HEK293 (cell line): ENCODE measurements around the gene ITPA.
A peak's percentile ranks its signal among the peaks of the same experiment; 100 is the strongest.

Experiments
- CTCF ChIA-PET: fragments of 350-600 bp; formaldehyde crosslinking; extraction: SDS; loops from one replicate; lab custom pipeline; 2021; ENCODE audit warnings: antibody characterized with exemption; lab: Yijun Ruan, JAX
- POLR2A ChIA-PET: fragments of 300-600 bp; formaldehyde crosslinking; extraction: SDS; loops from one replicate; lab custom pipeline; 2020; ENCODE audit warnings: antibody characterized with exemption, inconsistent platforms; lab: Yijun Ruan, JAX
- H3K27ac ChIP-seq: fragments of 200-500 bp; sonication (Bioruptor generic); 2 replicates; pipeline ENCODE4 v1.5.1; 2014; ENCODE audit warnings: low read depth, low read length, control low read depth, inconsistent platforms; ENCODE audit errors: extremely low read depth
- H3K36me3 ChIP-seq, 2 experiments: fragments of 200-500 bp in 1 of 2; sonication (Bioruptor generic) in 1 of 2; 1 replicate in 1 of 2; 2 replicates in 1 of 2; pipeline ENCODE4 v1.5.1; 2014 to 2017; ENCODE audit warnings: inconsistent platforms in 2 of 2, low read length in 2 of 2; ENCODE audit not compliant: control insufficient read depth in 2 of 2, insufficient read depth in 1 of 2
- H3K4me1 ChIP-seq: fragments of 200-500 bp; sonication (Bioruptor generic); 2 replicates; pipeline ENCODE4 v1.5.1; 2014; ENCODE audit warnings: mild to moderate bottlenecking, low read length, inconsistent platforms; ENCODE audit not compliant: control insufficient read depth, insufficient read depth
- H3K4me3 ChIP-seq: 2 replicates; pipeline ENCODE4 v1.5.1; 2011; ENCODE audit warnings: low read depth, mild to moderate bottlenecking, control low read depth, low read length, moderate library complexity
- H3K9me3 ChIP-seq: fragments of 200-500 bp; sonication (Bioruptor generic); 2 replicates; pipeline ENCODE4 v1.5.1; 2014; ENCODE audit warnings: low read depth, low read length, inconsistent platforms; ENCODE audit not compliant: control insufficient read depth, insufficient read depth
- GLI2 ChIP-seq: fragments of 450-650 bp; formaldehyde crosslinking; IDR thresholded peaks from 2 replicates; pipeline ENCODE4; 2017; ENCODE audit warnings: missing biosample characterization, missing genetic modification characterization, low read depth, borderline replicate concordance
- GLIS1 ChIP-seq: fragments of 450-650 bp; formaldehyde crosslinking; IDR thresholded peaks from 2 replicates; pipeline ENCODE4 v1.5.1; 2016; ENCODE audit warnings: missing biosample characterization, missing genetic modification characterization
- GLIS2 ChIP-seq: fragments of 450-650 bp; formaldehyde crosslinking; IDR thresholded peaks from 2 replicates; pipeline ENCODE4 v1.5.1; 2016; ENCODE audit warnings: missing biosample characterization, missing genetic modification characterization
- KLF1 ChIP-seq: fragments of 450-650 bp; formaldehyde crosslinking; IDR thresholded peaks from 2 replicates; pipeline ENCODE4 v1.5.1; 2016; ENCODE audit warnings: missing biosample characterization, missing genetic modification characterization
- MYNN ChIP-seq: fragments of 450-650 bp; formaldehyde crosslinking; IDR thresholded peaks from 2 replicates; pipeline ENCODE4 v1.5.1; 2016; ENCODE audit warnings: missing biosample characterization, missing genetic modification characterization, borderline replicate concordance
- OVOL3 ChIP-seq: fragments of 450-650 bp; formaldehyde crosslinking; IDR thresholded peaks from 2 replicates; pipeline ENCODE4 v1.5.1; 2016; ENCODE audit warnings: missing biosample characterization, missing genetic modification characterization
- PRDM1 ChIP-seq: fragments of 450-650 bp; formaldehyde crosslinking; IDR thresholded peaks from 2 replicates; pipeline ENCODE4; 2016; ENCODE audit warnings: missing biosample characterization, missing genetic modification characterization
- SP7 ChIP-seq: fragments of 450-650 bp; formaldehyde crosslinking; IDR thresholded peaks from 2 replicates; pipeline ENCODE4 v1.5.1; 2016; ENCODE audit warnings: missing biosample characterization, missing genetic modification characterization
- ZBTB44 ChIP-seq: fragments of 450-650 bp; IDR thresholded peaks from 2 replicates; pipeline ENCODE4 v1.5.1; 2018; ENCODE audit warnings: missing biosample characterization, mild to moderate bottlenecking, missing genetic modification characterization
- ZFP41 ChIP-seq: fragments of 450-650 bp; formaldehyde crosslinking; IDR thresholded peaks from 2 replicates; pipeline ENCODE4 v1.5.1; 2016; ENCODE audit warnings: missing biosample characterization, missing genetic modification characterization, borderline replicate concordance
- ZFP69B ChIP-seq: fragments of 450-650 bp; formaldehyde crosslinking; IDR thresholded peaks from 2 replicates; pipeline ENCODE4 v1.5.1; 2016; ENCODE audit warnings: missing biosample characterization, missing genetic modification characterization
- ZIC2 ChIP-seq: fragments of 450-650 bp; formaldehyde crosslinking; IDR thresholded peaks from 2 replicates; pipeline ENCODE4 v1.5.1; 2016; ENCODE audit warnings: missing biosample characterization, missing genetic modification characterization
- ZNF121 ChIP-seq: fragments of 450-650 bp; formaldehyde crosslinking; IDR thresholded peaks from 2 replicates; pipeline ENCODE4 v1.5.1; 2016; ENCODE audit warnings: missing biosample characterization, missing genetic modification characterization
- ZNF138 ChIP-seq: fragments of 450-650 bp; formaldehyde crosslinking; IDR thresholded peaks from 2 replicates; pipeline ENCODE4 v1.5.1; 2016; ENCODE audit warnings: missing biosample characterization, missing genetic modification characterization, borderline replicate concordance
- ZNF223 ChIP-seq: fragments of 450-650 bp; formaldehyde crosslinking; IDR thresholded peaks from 2 replicates; pipeline ENCODE4 v1.5.1; 2016; ENCODE audit warnings: missing biosample characterization, missing genetic modification characterization
- ZNF341 ChIP-seq: fragments of 450-650 bp; formaldehyde crosslinking; IDR thresholded peaks from 2 replicates; pipeline ENCODE4; 2016; ENCODE audit warnings: low read depth, missing biosample characterization, missing genetic modification characterization
- ZNF366 ChIP-seq: fragments of 450-650 bp; formaldehyde crosslinking; conservative IDR thresholded peaks from 2 replicates; pipeline ENCODE4 v1.5.1; 2016; ENCODE audit warnings: missing biosample characterization, missing genetic modification characterization
- ZNF473 ChIP-seq: fragments of 450-650 bp; formaldehyde crosslinking; IDR thresholded peaks from 2 replicates; pipeline ENCODE4 v1.5.1; 2017; ENCODE audit warnings: missing biosample characterization, missing genetic modification characterization
- ZNF510 ChIP-seq: fragments of 450-650 bp; formaldehyde crosslinking; IDR thresholded peaks from 2 replicates; pipeline ENCODE4 v1.5.1; 2018; ENCODE audit warnings: mild to moderate bottlenecking, missing genetic modification characterization, missing biosample characterization; ENCODE audit not compliant: insufficient replicate concordance
- ZNF530 ChIP-seq: fragments of 450-650 bp; formaldehyde crosslinking; IDR thresholded peaks from 2 replicates; pipeline ENCODE4 v1.5.1; 2016; ENCODE audit warnings: low read depth, missing biosample characterization, missing genetic modification characterization
- ZNF571 ChIP-seq: fragments of 450-650 bp; formaldehyde crosslinking; IDR thresholded peaks from 2 replicates; pipeline ENCODE4 v1.5.0; 2017; ENCODE audit warnings: missing biosample characterization, missing genetic modification characterization
- ZNF585B ChIP-seq: fragments of 450-650 bp; formaldehyde crosslinking; IDR thresholded peaks from 2 replicates; pipeline ENCODE4 v1.5.1; 2016; ENCODE audit warnings: missing biosample characterization, missing genetic modification characterization
- ZNF658 ChIP-seq: fragments of 450-650 bp; formaldehyde crosslinking; IDR thresholded peaks from 2 replicates; pipeline ENCODE4; 2016; ENCODE audit warnings: missing biosample characterization, missing genetic modification characterization
- TF ChIP-seq, protein P1 (sequence below): fragments of 450-650 bp; formaldehyde crosslinking; IDR thresholded peaks from 2 replicates; pipeline ENCODE4 v1.5.1; 2016; ENCODE audit warnings: missing biosample characterization, missing genetic modification characterization
- TF ChIP-seq, protein P2 (sequence below): fragments of 450-650 bp; formaldehyde crosslinking; IDR thresholded peaks from 2 replicates; pipeline ENCODE4 v1.5.1; 2016; ENCODE audit warnings: missing biosample characterization, missing genetic modification characterization

ITPA gene

DNA sequence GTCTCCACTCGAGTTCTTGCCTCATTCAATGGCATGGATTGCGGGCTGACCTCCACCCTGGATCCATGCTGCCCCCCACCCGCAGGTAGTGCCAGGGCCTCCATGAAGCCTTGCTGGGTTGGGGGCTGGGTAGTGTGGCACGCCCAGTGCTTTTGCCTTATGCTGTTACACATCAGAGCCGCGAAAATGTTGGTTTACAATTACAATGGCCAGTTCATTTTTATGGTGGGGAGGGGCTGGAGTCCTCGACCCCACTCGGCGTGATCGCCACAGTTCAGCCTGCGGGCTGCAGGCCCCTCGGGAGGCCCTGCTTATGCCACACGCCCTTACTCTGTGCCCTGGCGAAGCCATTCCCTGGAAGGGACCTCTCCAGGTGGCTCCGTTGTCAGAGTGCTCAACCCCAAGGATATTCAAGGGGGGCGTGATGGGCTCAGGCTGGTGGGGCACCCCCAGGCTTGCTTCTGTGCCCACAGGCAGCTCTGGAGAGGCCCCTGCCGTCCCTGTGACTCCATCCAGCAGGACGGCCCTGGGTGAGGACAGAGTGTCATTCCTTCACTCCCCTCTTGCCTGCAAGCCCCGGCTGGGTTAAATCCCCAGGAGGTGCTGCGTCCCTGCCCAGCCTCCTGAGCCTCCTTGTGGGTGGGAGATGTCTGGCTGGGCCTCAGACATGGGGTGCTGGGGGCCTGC is 14.8 kb downstream of the ITPA start:
- Histone ChIP-seq H3K4me1 (no peaks in the 10 kb centered on the region), H3K27ac (no peak overlapping the region)
- CTCF ChIA-PET: interaction anchor here (1.0 to 3.9 kb wide), 2 partner anchors 10 to 26 kb away, joined by 4 to 20 read pairs; no protein-coding TSS in a partner anchor

GRCh38 chr20:3224681-3225421 is 15.6 kb downstream of the ITPA start:
- TF ChIP-seq ZNF571 (tag by site-specific recombination): no peak
- no peak for TF ChIP-seq ZNF473 (tag by site-specific recombination)
- TF ChIP-seq ZFP69B (tag by site-specific recombination): no peak
- TF ChIP-seq ZBTB44 (tag by site-specific recombination): no peak
- 0 out of 2 replicates have a peak, but pooled peaks have one; percentile 20 for TF ChIP-seq ZNF121 (tag by site-specific recombination)
- CTCF ChIA-PET: interaction anchor here (0.6 to 3.9 kb wide), 4 partner anchors 15 to 171 kb away, joined by 3 to 20 read pairs (median 4); partner anchors contain the start of gene SLC4A11
- no peaks in the 10 kb centered on the region for H3K4me1 ChIP-seq
- H3K4me3 ChIP-seq: no peak overlapping the region
- POLR2A ChIA-PET: interaction anchor here (1.1 to 1.8 kb wide), 3 partner anchors 10 to 21 kb away, joined by 5 to 8 read pairs (median 5); partner anchors contain the start of gene SLC4A11
- peaks cover 16 to 53% of the 10 kb centered on the region in 2 experiments for H3K36me3 ChIP-seq
- no peak overlapping the region for H3K27ac ChIP-seq
- no peaks in the 10 kb centered on the region for H3K9me3 ChIP-seq

More for the DNA sequence above, 14.8 kb downstream of the ITPA start:
- H3K9me3 ChIP-seq: no peaks in the 10 kb centered on the region
- H3K4me3 ChIP-seq: no peak overlapping the region
- POLR2A ChIA-PET: interaction anchor here (1.1 to 1.8 kb wide), 2 partner anchors 15 to 16 kb away, joined by 5 to 8 read pairs; partner anchors contain the start of gene SLC4A11
- TF ChIP-seq ZNF138 (tag by site-specific recombination) (no peak), KLF1 (tag by site-specific recombination) (no peak), ZIC2 (tag by site-specific recombination) (peak; percentile 86), GLIS2 (tag by site-specific recombination) (peak; percentile 48; the same call in 1 of the 2 replicates), ZNF530 (tag by site-specific recombination) (no peak), GLIS1 (tag by site-specific recombination) (peak; percentile 82)
- TF ChIP-seq, protein P1, sequence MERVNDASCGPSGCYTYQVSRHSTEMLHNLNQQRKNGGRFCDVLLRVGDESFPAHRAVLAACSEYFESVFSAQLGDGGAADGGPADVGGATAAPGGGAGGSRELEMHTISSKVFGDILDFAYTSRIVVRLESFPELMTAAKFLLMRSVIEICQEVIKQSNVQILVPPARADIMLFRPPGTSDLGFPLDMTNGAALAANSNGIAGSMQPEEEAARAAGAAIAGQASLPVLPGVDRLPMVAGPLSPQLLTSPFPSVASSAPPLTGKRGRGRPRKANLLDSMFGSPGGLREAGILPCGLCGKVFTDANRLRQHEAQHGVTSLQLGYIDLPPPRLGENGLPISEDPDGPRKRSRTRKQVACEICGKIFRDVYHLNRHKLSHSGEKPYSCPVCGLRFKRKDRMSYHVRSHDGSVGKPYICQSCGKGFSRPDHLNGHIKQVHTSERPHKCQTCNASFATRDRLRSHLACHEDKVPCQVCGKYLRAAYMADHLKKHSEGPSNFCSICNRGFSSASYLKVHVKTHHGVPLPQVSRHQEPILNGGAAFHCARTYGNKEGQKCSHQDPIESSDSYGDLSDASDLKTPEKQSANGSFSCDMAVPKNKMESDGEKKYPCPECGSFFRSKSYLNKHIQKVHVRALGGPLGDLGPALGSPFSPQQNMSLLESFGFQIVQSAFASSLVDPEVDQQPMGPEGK (tag by site-specific recombination): no peak
- H3K36me3 ChIP-seq: peaks cover 23 to 58% of the 10 kb centered on the region in 2 experiments

DNA sequence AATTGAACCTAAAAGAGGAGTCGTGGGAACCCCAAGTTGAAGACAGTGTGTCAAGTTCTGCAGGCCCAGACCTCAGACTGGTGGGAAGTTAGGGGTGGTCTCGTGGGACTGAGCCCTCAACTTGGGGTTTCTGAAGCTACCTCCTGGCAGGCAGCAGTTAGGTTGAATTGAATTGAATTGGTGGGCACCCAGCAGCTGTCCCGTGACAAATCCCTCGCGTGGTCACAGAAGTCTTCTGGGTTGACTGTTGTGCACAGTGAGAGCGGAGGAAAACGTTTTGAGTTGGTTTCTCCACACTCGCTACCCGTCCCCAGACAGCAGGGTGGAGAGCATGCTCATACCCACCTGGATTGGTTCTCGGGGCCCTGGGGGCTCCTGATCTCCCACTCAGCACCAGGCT is 16.8 kb downstream of the ITPA start:
- CTCF ChIA-PET: interaction anchor here (1.2 kb wide), 1 partner anchor 13 kb away, joined by 4 read pairs; the partner anchor contains the start of gene SLC4A11
- H3K4me1 ChIP-seq: no peaks in the 10 kb centered on the region
- POLR2A ChIA-PET: interaction anchor here (1.1 to 1.8 kb wide), 2 partner anchors 12 to 14 kb away, joined by 5 to 8 read pairs; partner anchors contain the start of gene SLC4A11
- H3K9me3 ChIP-seq: no peaks in the 10 kb centered on the region
- H3K27ac ChIP-seq: no peak overlapping the region
- peaks cover 3 to 41% of the 10 kb centered on the region in 2 experiments for H3K36me3 ChIP-seq
- no peak overlapping the region for H3K4me3 ChIP-seq
- TF ChIP-seq ZNF585B (tag by site-specific recombination) (no peak), ZNF658 (no peak), ZFP41 (tag by site-specific recombination) (no peak), ZNF571 (tag by site-specific recombination) (no peak), SP7 (no peak), ZNF223 (tag by site-specific recombination) (no peak), GLI2 (tag by site-specific recombination) (no peak), ZNF366 (no peak), ZNF510 (tag by site-specific recombination) (no peak), ZNF341 (tag by site-specific recombination) (no peak), MYNN (tag by site-specific recombination) (no peak), PRDM1 (no peak), OVOL3 (tag by site-specific recombination) (no peak)
- TF ChIP-seq, protein P2, sequence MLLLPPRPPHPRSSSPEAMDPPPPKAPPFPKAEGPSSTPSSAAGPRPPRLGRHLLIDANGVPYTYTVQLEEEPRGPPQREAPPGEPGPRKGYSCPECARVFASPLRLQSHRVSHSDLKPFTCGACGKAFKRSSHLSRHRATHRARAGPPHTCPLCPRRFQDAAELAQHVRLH (tag by site-specific recombination): no peak
